ENCODE data around the gene LAMA4.

DNA sequence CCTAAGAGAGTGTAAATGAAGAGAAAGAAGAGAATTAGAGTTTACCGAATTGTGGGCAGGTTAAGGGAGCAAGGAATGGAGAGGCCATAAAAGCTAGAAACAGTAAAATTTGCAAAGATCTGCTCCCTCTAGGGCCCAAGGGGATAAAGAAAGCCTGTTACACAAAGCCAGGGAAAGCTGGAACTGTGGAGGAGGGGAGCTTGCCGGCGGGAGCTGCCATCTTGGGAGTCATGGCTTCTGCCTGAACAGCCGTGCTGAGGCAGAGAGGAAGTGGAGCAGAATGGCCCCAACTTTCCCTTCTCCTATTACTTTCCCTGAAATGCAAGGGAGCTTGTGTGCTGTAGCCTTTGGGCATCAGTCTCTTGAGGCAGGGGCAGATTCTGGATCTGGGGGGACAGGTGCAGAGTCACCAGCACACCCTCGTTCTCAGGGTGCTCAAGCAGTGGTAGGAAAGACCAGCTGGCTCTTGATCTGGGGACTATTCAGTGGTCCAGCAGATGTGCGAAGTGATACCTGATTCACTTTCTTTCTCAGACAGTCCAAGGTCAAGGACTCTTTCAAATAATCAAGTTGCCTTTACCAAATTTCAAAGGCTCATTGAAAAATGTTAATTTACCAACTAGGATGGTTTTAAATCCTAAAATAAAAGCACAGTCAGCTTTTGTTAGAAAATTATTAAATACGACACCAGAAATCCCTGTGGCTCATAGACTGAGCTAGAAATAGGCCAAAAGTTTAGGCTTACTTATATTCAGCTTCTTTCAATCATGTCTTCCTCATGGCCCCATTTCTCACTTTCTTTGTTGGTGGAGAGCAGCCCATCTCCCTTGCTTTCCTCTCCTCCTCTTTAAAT is 25.7 kb downstream of the LAMA4 start:
- TF ChIP-seq, protein P1, sequence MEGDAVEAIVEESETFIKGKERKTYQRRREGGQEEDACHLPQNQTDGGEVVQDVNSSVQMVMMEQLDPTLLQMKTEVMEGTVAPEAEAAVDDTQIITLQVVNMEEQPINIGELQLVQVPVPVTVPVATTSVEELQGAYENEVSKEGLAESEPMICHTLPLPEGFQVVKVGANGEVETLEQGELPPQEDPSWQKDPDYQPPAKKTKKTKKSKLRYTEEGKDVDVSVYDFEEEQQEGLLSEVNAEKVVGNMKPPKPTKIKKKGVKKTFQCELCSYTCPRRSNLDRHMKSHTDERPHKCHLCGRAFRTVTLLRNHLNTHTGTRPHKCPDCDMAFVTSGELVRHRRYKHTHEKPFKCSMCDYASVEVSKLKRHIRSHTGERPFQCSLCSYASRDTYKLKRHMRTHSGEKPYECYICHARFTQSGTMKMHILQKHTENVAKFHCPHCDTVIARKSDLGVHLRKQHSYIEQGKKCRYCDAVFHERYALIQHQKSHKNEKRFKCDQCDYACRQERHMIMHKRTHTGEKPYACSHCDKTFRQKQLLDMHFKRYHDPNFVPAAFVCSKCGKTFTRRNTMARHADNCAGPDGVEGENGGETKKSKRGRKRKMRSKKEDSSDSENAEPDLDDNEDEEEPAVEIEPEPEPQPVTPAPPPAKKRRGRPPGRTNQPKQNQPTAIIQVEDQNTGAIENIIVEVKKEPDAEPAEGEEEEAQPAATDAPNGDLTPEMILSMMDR (conservative IDR thresholded peaks at IDR 0.05), result no peak
- no peak for TF ChIP-seq ZFX (IDR thresholded peaks at IDR 0.05)

Measured in C4-2B (cell line).